Adipocyte (in vitro differentiated cells): ENCODE data around the gene CHST11.
"Not testable (repeated sequence)": the region's sequence is repeated elsewhere in the genome, so short reads cannot be mapped to it uniquely, and the experiment has no call there.

Experiments used
- DNase-seq: peaks from one replicate; pipeline ENCODE4 v3.0.0-alpha.2; 2015; ENCODE audit warnings: low read depth
- H3K27me3 ChIP-seq: replicated peaks from 2 replicates; pipeline ENCODE4 v1.7.0; 2013; ENCODE audit warnings: mild to moderate bottlenecking, low read length, moderate library complexity; ENCODE audit not compliant: control insufficient read depth, insufficient read depth
- H3K36me3 ChIP-seq: 2 replicates; pipeline ENCODE4 v1.7.0; 2013; ENCODE audit warnings: low read length, mild to moderate bottlenecking, moderate library complexity; ENCODE audit not compliant: control insufficient read depth, insufficient read depth, severe bottlenecking
- H3K4me1 ChIP-seq: 2 replicates; pipeline ENCODE4 v1.7.0; 2013; ENCODE audit warnings: mild to moderate bottlenecking, low read length, moderate library complexity; ENCODE audit not compliant: control insufficient read depth, insufficient read depth
- H3K4me3 ChIP-seq: 2 replicates; pipeline ENCODE4 v1.7.0; 2013; ENCODE audit warnings: mild to moderate bottlenecking, low read length, moderate library complexity
- H3K9ac ChIP-seq: 2 replicates; pipeline ENCODE4 v1.7.0; 2013; ENCODE audit warnings: mild to moderate bottlenecking, low read length, moderate library complexity
- H3K9me3 ChIP-seq: 2 replicates; pipeline ENCODE4 v1.7.0; 2013; ENCODE audit warnings: mild to moderate bottlenecking, low read length, moderate library complexity; ENCODE audit not compliant: control insufficient read depth

Gene CHST11

DNA sequence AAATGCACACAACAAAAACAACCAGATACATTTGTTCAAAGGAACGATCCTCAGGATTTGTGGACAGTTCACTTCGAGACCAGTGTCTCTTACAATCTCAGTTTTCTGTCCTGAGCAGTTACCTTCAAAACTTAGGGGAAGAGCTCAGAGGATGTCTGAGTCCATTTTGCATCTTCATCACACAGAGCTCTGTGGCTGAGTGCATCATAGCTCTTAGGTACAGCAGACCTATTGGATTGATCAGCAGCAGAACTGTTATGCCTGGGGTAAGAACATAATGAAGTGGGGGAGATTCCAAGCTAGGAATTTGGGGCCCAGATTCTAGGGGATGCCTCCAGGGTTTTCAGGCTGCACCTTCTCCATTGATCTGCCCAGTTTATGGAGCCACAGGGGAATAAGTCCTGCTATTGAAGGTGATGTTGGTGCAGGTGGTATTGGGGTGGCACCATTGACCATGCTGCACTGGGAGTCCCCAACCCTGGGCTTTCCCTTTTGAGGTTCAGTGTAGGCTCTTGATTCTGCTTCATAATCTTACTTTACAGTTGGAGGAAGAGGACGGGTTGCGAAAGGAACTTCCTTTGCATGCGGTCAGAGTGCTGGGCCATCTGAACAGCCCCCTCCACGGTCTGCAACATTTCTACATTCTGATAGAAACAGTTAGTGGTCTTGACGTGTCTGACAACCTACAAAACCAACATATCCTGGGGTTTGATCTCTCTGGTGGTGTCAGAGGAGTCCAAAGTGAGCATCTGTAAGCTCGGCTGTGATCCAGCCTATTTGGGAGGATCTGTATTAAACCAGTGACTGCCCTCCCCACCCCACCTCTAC lies 112.8 kb downstream of the CHST11 start:
- Histone ChIP-seq H3K4me1 (peaks cover 12% of the 10 kb centered on the region), H3K4me3 (no peak overlapping the region), H3K36me3 (no peaks in the 10 kb centered on the region), H3K9ac (no peak overlapping the region), H3K27me3 (no peaks in the 10 kb centered on the region), H3K9me3 (no peaks in the 10 kb centered on the region)
- DNase-seq = no peak

DNA sequence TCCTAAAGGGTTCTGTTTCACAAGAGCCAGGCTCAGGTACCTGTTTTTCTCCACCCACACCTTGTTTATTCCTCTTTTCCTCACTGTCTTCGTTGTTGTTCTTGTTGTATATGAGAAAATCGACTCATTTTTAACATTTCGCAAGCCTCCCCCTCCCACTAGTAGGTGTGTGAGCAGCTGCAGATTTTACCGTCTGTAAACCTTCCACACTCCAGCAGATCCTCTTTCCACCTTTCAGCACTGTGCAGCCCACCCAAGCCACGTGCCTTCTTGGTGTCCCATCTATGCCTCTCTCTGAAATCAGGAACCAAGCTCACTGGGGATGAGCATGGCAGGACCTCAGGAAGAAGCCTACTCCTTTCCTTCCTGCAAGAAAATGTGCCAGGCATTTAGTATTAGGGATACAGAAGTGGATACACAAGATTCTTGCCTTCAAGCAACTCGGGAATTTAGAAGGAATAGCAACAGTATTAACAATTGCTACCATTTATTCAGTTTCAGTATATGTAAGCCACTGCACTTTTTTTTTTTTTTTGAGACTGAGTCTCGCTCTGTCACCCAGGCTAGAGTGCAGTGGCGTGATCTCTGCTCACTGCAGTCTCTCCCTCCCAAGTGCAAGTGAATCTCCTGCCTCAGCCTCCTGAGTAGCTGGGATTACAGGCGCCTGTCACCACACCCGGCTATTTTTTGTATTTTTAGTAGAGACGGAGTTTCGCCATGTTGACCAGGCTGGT lies 113.6 kb downstream of the CHST11 start:
- no peak for DNase-seq
- H3K4me3 ChIP-seq = no peak overlapping the region
- peaks cover 12% of the 10 kb centered on the region for H3K4me1 ChIP-seq
- no peak overlapping the region for H3K9ac ChIP-seq
- H3K36me3 ChIP-seq = no peaks in the 10 kb centered on the region
- no peaks in the 10 kb centered on the region for H3K27me3 ChIP-seq
- H3K9me3 ChIP-seq = no peaks in the 10 kb centered on the region

DNA sequence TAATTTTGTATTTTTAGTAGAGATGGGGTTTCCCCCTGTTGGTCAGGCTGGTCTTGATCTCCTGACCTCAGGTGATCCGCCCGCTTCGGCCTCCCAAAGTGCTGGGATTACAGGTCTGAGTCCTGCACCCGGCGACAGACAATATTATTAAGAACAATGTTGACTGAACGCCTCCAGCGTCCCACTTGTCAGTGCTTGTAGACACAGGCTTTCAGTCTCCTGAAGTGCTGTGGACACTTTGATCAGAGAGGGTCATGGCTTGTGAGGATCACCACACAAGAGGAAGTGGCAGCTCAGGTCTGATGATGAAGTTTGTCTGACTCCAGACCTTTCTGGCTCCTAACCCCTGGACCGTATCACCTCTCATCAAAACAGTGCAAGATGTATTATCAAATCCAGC lies 114.6 kb downstream of the CHST11 start:
- Histone ChIP-seq H3K4me3 (no peak overlapping the region), H3K36me3 (no peaks in the 10 kb centered on the region), H3K27me3 (no peaks in the 10 kb centered on the region), H3K9ac (no peak overlapping the region), H3K9me3 (no peaks in the 10 kb centered on the region), H3K4me1 (peaks cover 3% of the 10 kb centered on the region)
- DNase-seq = no peak

DNA sequence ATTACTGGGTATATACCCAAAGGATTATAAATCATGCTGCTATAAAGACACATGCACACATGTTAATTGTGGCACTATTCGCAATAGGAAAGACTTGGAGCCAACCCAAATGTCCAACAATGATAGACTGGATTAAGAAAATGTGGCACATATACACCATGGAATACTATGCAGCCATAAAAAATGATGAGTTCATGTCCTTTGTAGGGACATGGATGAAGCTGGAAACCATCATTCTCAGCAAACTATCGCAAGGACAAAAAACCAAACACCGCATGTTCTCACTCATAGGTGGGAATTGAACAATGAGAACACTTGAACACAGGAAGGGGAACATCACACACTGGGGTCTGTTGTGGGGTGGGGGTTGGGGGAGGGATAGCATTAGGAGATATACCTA lies 117.6 kb downstream of the CHST11 start:
- H3K4me1 ChIP-seq = peaks cover 19% of the 10 kb centered on the region
- not testable (repeated sequence) for H3K36me3 ChIP-seq, DNase-seq, H3K27me3 ChIP-seq, H3K9me3 ChIP-seq, H3K9ac ChIP-seq, H3K4me3 ChIP-seq

DNA sequence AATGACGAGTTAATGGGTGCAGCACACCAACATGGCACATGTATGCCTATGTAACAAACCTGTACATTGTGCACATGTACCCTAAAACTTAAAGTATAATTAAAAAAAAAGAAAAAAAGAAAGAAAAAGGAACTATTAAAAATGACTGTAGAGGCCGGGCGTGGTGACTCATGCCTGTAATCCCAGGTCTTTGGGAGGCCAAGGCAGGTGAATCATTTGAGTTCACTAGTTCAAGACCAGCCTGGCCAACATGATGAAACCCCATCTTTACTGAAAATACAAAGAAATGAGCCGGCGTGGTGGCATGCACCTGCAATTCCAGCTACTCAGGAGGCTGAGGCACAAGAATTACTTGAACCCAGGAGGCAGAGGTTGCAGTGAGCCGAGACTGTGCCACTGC lies 118.0 kb downstream of the CHST11 start:
- not testable (repeated sequence) for H3K9ac ChIP-seq, H3K4me3 ChIP-seq, H3K9me3 ChIP-seq, DNase-seq, H3K27me3 ChIP-seq, H3K36me3 ChIP-seq
- H3K4me1 ChIP-seq = peaks cover 23% of the 10 kb centered on the region

DNA sequence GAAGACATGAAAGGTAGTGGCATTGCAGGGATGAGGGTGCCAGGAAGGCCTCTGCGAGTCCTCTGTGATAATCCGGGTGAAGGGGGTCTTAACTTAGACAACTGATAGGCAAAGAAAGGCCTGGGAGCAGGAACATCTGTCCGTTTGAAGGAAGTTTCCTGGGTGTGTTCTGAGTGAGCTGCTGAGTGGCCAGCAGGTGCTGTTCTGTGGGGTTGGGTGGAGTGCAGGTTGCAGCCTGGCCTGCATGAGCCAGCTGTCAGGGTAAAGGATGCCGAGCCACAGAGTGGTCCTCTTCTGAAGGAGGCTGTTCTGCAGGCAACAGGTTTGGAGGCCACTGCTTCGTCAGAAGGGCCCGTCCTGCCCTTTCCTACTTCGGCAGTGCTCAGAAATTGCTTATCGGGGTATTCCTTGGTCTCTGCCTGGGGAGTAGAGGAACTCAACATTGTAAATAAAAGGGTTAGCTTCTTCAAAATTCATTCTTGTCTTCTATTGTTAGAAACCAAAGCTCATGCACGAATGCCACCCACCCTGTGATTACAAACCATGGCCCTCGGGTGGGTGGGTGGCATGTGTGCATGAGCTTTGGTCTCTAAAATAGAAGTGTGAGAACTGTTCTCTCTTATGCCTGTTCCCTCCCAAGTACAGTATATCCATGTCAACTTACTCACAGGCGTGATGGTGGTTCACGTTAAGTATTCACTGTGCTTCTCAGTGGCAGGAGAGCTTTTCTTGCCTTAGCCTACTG lies 118.9 kb downstream of the CHST11 start:
- H3K36me3 ChIP-seq = no peaks in the 10 kb centered on the region
- no peaks in the 10 kb centered on the region for H3K27me3 ChIP-seq
- no peaks in the 10 kb centered on the region for H3K9me3 ChIP-seq
- H3K4me1 ChIP-seq = peaks cover 26% of the 10 kb centered on the region
- H3K4me3 ChIP-seq = no peak overlapping the region
- DNase-seq = no peak
- no peak overlapping the region for H3K9ac ChIP-seq

DNA sequence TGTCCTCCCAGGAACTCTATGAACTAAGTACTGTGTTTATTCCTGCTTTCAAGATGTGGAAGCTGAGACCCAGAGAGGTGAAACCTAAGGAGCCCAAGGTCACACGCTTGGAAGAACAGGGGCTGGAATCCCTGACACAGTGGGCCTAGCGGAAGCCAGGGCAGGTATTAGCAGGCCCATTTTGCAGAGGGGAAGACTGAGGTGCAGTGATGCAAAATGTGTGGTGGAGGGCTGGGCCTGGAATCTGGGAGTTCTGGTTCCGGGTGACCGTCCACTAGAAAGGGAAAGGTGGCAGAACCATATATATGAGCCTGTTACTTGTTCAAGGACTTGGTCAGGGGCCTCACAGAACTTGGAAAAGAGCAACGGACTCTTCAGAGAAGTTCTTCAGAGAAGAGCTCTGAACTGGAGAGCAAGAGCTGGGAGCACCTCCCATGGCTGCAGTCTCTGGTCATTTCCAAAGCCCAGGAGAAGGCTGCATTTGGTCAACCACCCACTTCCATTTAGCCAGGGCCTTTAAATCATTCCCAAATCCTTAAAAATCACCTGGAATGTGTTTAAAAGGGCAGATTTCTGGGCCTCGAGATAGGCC lies 119.5 kb downstream of the CHST11 start:
- Histone ChIP-seq H3K9me3 (no peaks in the 10 kb centered on the region), H3K27me3 (no peaks in the 10 kb centered on the region), H3K9ac (no peak overlapping the region), H3K4me1 (peaks cover 26% of the 10 kb centered on the region), H3K4me3 (no peak overlapping the region), H3K36me3 (no peaks in the 10 kb centered on the region)
- no peak for DNase-seq

DNA sequence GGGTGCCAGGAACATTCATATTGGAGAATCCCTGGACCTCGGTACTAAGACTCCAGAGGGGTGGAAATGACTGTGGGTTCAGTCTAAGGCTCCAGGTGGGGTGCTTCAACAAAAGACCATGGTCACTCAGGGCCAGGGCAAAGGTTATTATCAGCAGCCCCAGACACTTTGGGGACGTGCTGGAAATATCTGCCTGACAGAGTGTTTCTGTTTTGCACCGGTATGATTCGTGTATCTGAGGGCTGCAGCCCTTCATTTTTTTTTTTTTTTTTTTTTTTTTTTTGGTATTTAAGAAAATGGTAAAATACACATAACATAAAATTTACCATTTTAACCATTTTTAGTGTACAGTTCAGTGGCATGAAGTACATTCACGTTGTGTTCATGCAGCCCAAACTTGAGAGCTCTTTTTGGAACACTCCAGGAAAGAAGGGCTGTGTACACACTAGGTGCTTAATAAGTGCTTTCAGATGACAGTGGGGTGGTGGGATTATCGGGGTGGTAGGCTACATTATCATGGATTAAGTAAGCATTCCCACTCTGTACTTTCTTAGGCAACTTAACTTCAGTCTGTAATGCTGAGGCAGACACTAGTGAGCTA lies 120.3 kb downstream of the CHST11 start:
- H3K4me1 ChIP-seq = peaks cover 26% of the 10 kb centered on the region
- H3K36me3 ChIP-seq = no peaks in the 10 kb centered on the region
- DNase-seq = no peak
- H3K9ac ChIP-seq = no peak overlapping the region
- H3K4me3 ChIP-seq = no peak overlapping the region
- H3K9me3 ChIP-seq = no peaks in the 10 kb centered on the region
- no peaks in the 10 kb centered on the region for H3K27me3 ChIP-seq

DNA sequence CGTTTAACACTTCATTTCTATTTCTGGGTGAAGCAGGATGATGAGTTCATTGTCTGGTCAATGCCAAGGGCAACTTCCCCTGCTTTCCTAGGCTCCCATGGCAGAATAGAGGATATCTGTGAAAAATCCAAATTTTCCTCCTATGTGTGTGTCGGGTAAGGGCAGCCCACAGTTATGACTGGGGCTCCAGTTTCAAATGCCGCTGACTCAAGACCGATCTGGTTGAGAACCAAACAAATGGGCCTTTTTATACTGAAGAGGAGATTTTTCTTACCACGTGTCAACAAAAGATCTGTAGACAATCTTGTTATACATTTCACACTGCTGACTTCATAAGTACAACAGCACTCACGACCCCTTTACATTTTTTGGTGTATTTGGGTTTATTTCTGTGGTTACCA lies 120.8 kb downstream of the CHST11 start:
- Histone ChIP-seq H3K27me3 (no peaks in the 10 kb centered on the region), H3K9ac (no peak overlapping the region), H3K9me3 (no peaks in the 10 kb centered on the region), H3K4me1 (peaks cover 26% of the 10 kb centered on the region), H3K4me3 (no peak overlapping the region), H3K36me3 (no peaks in the 10 kb centered on the region)
- peak; percentile 45 for DNase-seq

DNA sequence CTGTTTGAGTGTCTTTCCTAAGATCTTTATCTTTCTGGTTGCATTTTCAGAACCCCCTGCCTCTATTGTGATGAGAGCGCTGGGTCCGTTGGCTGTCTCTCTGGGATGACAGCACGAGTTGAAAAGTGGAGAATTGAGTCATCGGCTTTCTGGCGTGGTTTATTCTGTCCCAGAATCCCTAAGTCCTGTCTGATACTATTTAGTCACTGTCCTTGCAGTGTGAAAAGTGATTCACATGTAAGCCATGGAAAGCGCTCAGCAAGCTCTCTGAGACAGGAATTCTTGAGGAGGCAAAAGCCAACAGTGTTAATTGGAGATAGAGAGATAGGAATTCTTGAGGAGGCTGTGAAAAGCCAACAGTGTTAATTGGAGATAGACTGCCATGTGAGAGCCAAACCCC lies 121.7 kb downstream of the CHST11 start:
- no peaks in the 10 kb centered on the region for H3K9me3 ChIP-seq
- DNase-seq = peak; percentile 66
- H3K4me1 ChIP-seq = peaks cover 26% of the 10 kb centered on the region
- H3K4me3 ChIP-seq = peak overlapping the region; percentile 23
- no peak overlapping the region for H3K9ac ChIP-seq
- no peaks in the 10 kb centered on the region for H3K27me3 ChIP-seq
- no peaks in the 10 kb centered on the region for H3K36me3 ChIP-seq
